ENCODE measurements around the gene XRCC6. TPM values are rescaled to one million over a fixed set of nuclear protein-coding genes. Genes with fewer than 3 reads are reported as not detected.

XRCC6 gene
- total and polyA plus RNA-seq, 2 experiments from 2014 or later = 250 to 423 TPM

GRCh38 chr22:41647771-41648170 is 26.7 kb downstream of the XRCC6 start:
- H3K4me1 ChIP-seq (ENCODE audit: low read depth) = no peaks in the 10 kb centered on the region
- H3K27me3 ChIP-seq = no peaks in the 10 kb centered on the region
- DNase-seq (ENCODE audit: low read depth in 1 of 2, low spot score in 1 of 2) = no peak
- H3K36me3 ChIP-seq = peaks cover 74% of the 10 kb centered on the region
- no peak for TF ChIP-seq CTCF (IDR thresholded peaks at IDR 0.05; ENCODE audit: low read depth, low read length)
- H3K4me3 ChIP-seq = no peak overlapping the region
- no peak overlapping the region for H3K27ac ChIP-seq
- H3K9me3 ChIP-seq (ENCODE audit: low read depth) = no peaks in the 10 kb centered on the region

- Histone ChIP-seq H3K4me1 (ENCODE audit: low read depth) (no peaks in the 10 kb centered on the region), H3K4me3 (no peak overlapping the region), H3K36me3 (peaks cover 74% of the 10 kb centered on the region), H3K27me3 (no peaks in the 10 kb centered on the region), H3K27ac (no peak overlapping the region), H3K9me3 (ENCODE audit: low read depth) (no peaks in the 10 kb centered on the region)
- no peak for TF ChIP-seq CTCF (IDR thresholded peaks at IDR 0.05; ENCODE audit: low read depth, low read length)
- DNase-seq (ENCODE audit: low read depth in 1 of 2, low spot score in 1 of 2) = no peak
These were observed 27.3 kb downstream of the XRCC6 start for GRCh38 chr22:41648432-41648831.

DNA sequence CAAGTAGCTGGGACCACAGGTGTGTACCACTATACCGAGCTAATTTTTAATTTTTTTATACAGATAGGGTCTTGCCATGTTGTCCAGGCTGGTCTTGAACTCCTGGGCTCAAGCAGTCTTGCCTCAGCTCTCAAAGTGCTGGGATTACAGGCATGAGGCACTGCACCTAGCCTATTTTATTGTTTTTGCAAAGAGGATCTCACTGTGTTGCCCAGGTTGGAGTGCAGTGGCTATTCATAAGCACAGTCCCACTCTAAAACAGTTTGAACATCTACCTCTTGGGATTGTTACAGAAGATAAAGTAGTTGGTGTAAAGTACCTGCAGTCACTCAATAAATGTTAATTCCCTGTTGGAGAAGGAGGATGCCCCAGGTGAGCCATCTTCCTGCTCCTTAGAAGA is 29.1 kb downstream of the XRCC6 start:
- Histone ChIP-seq H3K36me3 (peaks cover 82% of the 10 kb centered on the region), H3K9me3 (ENCODE audit: low read depth) (no peaks in the 10 kb centered on the region), H3K4me1 (ENCODE audit: low read depth) (no peaks in the 10 kb centered on the region), H3K27ac (no peak overlapping the region), H3K27me3 (no peaks in the 10 kb centered on the region), H3K4me3 (no peak overlapping the region)
- TF ChIP-seq CTCF (IDR thresholded peaks at IDR 0.05; ENCODE audit: low read depth, low read length) = no peak
- DNase-seq (ENCODE audit: low read depth in 1 of 2, low spot score in 1 of 2) = no peak

GRCh38 chr22:41650821-41651220 is 29.7 kb downstream of the XRCC6 start:
- no peak for DNase-seq (ENCODE audit: low read depth in 1 of 2, low spot score in 1 of 2)
- Histone ChIP-seq H3K4me1 (ENCODE audit: low read depth) (no peaks in the 10 kb centered on the region), H3K27me3 (no peaks in the 10 kb centered on the region), H3K27ac (no peak overlapping the region), H3K9me3 (ENCODE audit: low read depth) (no peaks in the 10 kb centered on the region), H3K4me3 (no peak overlapping the region), H3K36me3 (peaks cover 87% of the 10 kb centered on the region)
- TF ChIP-seq CTCF (IDR thresholded peaks at IDR 0.05; ENCODE audit: low read depth, low read length) = no peak

DNA sequence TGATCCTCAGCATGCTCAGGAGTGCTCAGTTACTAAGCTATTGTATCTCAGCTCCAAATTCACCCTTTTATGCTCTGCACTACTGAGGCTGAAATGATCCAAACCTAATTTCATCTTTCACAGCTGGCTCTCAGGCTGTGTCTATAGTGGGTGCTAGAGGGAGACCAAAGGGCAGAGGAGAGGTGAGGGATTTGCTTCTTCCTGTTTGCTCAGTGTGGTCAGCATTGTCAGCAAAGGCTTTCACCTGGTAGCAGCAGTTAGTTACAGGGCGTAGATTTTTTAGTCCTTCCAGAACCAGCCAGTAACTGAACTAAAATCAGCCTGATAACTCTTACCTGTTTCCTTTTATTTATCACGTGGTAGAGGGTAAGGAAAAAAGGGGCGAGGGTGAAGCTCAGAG is 33.2 kb downstream of the XRCC6 start:
- no peaks in the 10 kb centered on the region for H3K9me3 ChIP-seq (ENCODE audit: low read depth)
- no peak for DNase-seq (ENCODE audit: low read depth in 1 of 2, low spot score in 1 of 2)
- no peak for TF ChIP-seq CTCF (IDR thresholded peaks at IDR 0.05; ENCODE audit: low read depth, low read length)
- no peaks in the 10 kb centered on the region for H3K27me3 ChIP-seq
- H3K27ac ChIP-seq = no peak overlapping the region
- no peak overlapping the region for H3K4me3 ChIP-seq
- no peaks in the 10 kb centered on the region for H3K4me1 ChIP-seq (ENCODE audit: low read depth)
- H3K36me3 ChIP-seq = peaks cover 84% of the 10 kb centered on the region

GRCh38 chr22:41656556-41656955 is 35.5 kb downstream of the XRCC6 start:
- H3K27ac ChIP-seq = no peak overlapping the region
- H3K36me3 ChIP-seq = peaks cover 80% of the 10 kb centered on the region
- H3K27me3 ChIP-seq = no peaks in the 10 kb centered on the region
- peak in 1 of 2 donors; percentile 14 for DNase-seq (ENCODE audit: low read depth in 1 of 2, low spot score in 1 of 2)
- H3K4me1 ChIP-seq (ENCODE audit: low read depth) = no peaks in the 10 kb centered on the region
- no peak overlapping the region for H3K4me3 ChIP-seq
- TF ChIP-seq CTCF (IDR thresholded peaks at IDR 0.05; ENCODE audit: low read depth, low read length) = no peak
- no peaks in the 10 kb centered on the region for H3K9me3 ChIP-seq (ENCODE audit: low read depth)
